Inferior parietal cortex (tissue), 1 donor: ENCODE data around the gene A2ML1.
A peak's percentile ranks its signal among the peaks of the same experiment; 100 is the strongest.
"Not testable (repeated sequence)": the region's sequence is repeated elsewhere in the genome, so short reads cannot be mapped to it uniquely, and the experiment has no call there.

ENCODE experiments used
- DNase-seq: peaks from one replicate; pipeline ENCODE4 v3.0.0-alpha.2; 2016; ENCODE audit errors: extremely low spot score

A2ML1 gene

DNA sequence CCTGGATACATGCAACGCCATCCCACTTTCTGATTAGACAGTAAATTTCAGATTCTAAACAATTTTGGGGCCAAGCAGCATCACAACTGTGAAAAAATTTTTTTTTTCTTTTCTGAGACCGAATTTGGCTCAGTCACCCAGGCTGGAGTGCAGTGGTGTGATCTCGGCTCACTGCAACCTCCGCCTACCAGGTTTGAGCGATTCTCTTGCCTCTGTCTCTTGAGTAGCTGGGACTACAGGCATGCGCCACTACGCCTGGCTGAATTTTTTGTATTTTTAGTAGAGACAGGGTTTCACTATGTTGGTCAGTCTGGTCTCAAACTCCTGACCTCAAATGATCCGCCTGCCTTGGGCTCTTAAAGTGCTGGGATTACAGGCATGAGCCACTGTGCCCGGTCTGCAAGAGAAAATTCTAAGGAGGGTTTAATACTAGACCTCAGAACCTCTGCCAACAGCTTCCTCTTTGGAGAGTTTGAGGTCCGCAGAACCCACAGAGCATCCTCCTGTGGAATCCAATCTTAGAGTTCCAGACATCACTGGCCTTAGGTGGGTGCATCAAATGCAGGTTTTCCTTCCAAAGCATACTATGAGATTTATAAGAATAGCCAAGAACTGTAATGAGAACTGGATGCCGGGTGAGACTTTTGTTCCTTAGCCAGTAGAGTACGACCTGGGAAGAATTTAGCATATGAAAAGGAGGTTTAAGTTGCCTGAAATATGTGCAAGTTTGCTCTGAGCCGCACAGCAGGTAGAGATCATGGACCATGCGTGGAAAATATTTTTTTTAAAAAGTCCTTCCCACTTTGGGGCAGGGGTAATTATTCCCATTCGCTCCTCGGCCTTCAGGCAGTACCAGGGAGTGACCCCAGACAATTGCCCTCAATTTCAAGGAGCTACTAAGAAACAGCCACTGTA lies 84.1 kb downstream of the A2ML1 start:
- no peak for DNase-seq

DNA sequence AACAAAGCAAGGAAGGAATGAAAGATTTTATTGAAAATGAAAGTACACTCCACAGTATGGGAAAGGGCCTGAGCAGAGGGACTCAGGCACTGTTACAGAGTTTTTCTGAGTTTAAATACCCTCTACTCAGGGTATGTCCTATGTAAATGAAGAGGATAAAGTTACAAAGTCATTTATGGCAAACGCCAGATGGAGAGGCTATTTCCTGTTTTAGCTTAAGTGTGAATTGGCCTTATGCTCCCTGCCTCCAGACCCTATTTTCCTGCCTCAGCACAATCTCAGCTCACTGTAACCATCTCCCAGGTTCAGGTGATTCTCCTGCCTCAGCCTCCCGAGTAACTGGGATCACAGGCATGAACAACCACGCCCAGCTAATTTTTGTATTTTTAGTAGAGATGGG lies 85.1 kb downstream of the A2ML1 start:
- DNase-seq: no peak

DNA sequence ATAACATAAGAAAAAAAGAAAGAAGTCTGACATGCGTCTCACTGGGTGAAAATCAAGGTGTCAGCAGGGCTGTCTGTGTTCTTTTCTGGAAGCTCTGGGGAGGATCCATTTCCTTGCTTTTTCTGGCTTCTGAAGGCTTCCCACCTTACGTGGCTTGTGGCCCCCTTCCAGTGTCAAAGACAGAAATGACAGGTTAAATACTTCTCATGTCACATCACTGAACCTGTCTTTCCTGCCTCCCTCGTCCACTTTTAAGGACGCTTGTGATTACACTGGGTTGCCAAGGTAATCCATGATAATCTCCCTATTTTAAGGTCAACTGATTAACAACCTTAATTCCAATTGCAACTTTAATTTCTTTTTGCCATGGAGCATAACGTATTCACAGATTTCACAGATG lies 87.3 kb downstream of the A2ML1 start:
- DNase-seq: no peak

DNA sequence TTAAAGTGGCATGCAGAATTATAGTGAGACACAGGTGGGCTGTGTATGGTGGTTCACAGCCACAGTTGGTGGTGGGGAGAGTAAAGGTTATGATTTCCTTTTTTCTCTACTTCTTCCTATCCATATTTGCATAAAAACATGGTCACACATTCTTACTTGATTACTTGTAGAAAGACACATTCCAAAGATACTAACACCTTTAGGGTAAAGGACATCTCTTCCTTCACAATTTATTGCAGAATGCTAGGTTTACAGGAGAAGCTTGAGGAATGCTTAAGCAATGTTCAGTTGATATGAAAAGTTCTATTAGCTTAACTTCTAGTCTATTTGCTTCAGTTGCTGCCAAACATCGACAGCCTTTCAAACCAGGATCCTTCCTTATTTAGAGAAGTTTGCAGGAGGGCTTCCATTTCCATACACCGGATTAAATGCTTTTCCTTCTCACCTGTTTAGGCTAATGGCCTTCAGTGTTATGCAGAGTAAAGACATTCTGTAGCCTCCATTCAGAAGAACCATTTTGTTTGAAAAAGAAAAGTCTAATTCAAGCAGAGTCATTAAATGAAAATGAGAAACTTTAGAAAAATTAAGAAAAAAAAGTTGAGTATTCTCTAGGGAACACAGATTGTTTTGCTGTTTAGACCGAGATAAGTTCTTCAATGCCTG lies 89.3 kb downstream of the A2ML1 start:
- no peak for DNase-seq

DNA sequence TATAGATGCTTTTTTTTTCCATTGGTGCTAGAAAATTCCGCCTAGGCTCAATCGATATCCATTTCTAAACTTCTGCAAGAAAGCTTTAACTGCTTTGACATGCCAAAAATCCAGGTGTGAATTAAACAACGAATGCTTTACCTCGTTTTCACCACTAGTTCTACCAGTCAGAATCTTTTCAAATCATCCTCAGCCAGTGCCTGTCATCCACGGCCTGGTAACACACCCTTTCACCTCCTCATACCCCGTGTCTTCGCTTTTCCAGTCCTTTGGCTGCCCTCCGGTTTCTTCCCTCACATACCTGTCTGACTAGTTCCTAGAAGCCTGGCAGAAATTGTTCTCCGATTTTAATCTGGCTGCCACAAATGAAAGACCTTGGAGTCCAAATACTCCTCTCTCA lies 90.5 kb downstream of the A2ML1 start:
- DNase-seq: no peak

DNA sequence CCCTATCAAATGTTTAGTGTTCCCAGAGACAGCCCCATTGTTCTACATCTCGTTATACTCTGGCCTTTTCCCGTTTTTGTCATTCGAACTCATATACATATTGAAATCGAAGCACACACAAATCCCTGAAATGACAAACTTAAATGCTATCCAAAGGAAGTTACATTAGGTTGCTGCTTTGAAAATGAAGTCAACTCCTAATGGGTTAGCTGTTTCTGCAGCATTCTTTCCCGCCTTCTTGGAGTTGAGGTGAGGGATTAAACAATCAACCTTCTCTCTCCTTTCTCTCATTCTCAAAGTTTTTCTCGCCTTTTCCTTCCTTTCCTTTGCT lies 91.2 kb downstream of the A2ML1 start:
- DNase-seq: no peak

DNA sequence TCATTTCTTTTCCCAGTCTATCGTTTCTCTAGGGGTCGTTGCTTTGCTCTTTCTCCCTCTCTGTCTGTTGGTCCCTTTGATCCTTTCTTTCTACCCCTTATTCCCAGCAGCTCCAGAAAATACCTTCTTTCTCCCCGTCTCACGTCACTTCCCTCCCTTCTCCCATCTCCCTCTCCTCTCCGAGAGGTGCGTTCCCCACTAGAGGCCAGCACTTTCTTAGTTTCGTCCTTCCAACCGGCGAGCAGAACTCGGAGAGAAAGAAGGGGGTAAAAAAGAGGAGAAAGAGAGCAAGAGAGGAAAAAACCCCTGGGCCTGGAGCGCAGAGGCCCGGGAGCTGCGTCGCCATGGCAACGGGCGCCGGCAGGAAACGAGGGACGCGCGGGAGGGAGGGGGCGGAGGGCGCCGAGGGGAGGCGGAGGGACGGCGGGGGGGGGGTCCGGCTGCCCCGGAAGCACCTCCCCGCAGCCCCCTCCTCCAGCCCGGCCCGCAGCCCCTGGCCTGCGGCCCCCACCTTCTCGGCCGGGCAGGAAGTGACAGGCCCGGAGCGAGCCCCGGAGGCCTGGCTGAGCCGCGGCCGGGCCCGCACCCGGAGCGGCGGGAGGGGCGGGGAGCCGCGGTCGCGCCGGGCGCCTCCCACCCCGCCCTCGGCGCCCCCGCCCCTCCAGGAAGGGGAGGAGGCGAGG lies 91.8 kb downstream of the A2ML1 start, which contains the start of gene PHC1:
PHC1 (plus strand) TSS at position 477 of the 683 bp plus-strand sequence. CDS start 3,169 bp downstream, outside the sequence.
- peak; percentile 73 for DNase-seq

DNA sequence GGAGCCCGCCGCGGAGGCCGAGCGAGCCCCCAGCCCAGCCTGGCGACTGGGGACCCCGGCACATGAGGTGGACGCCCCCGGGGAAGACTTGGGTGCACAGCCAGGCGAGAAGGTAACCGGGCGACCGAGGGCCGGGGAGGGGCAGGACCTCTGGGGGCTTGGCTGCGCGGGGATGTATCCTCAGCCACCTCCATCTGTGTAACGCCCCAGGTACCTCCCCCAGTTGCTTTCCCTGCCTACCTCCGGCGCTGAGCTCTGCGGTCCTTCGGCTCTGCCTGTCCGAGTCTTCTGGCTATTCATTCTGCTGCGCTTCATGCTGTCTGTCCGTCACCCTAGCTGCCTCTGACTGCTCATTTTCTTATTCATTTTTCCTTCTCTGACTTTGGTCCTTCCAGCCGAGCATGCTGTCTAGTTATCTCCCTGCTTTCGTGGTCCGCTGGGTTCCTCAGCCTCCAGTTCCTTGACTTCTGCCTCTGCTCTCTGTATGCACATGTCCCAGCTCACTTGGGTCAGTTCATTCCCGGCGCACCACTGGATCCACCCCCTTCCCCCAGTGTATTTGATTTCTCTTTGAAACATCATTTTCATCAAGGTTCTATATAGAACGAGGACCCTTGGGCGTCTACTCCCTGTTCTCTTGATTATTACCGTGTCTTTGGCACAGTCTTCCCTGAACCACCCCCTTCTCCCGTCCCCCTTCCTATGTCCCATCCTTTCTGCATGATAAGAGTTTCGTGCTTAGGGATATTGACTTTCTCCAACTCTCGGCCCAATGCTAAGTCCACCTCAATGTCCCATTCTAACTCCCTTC lies 92.5 kb downstream of the A2ML1 start:
- DNase-seq: peak; percentile 15

DNA sequence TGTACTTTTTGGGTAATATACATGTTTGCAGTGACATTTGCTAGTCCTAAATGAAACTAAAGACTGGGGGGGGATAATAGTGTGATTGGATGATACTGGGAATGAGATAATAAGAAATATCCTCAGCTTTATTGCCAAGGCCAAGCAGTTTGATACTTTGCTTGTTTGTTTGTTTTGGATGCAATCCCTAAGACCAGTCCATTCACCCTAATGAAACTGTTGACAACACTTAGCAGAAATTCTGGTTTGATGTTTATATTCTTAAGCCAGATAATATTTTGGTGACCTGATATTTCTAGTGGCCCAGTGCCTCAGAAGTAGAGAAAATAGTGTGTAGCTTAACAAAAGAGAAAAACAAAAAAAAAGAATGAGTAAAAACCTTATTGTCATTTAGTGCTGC lies 93.7 kb downstream of the A2ML1 start:
- no peak for DNase-seq

DNA sequence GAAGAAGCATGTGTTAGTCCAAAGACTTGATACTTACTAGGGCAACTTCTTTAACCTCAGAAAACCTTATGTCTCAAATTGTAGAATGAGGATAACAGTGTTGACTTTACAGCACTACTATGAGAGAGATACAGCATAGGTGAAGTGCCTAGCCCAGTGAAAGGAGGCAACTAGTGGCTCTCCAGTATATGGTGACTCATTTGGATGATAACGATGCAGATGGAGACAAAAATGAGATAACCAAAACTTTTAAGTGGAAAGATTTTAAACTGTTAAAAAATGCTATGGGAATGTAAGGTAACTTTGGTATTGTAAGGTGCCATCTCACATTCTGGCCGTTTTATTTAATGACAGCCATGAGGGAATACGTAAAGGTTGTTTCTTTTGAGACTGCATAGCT lies 94.6 kb downstream of the A2ML1 start:
- no peak for DNase-seq

DNA sequence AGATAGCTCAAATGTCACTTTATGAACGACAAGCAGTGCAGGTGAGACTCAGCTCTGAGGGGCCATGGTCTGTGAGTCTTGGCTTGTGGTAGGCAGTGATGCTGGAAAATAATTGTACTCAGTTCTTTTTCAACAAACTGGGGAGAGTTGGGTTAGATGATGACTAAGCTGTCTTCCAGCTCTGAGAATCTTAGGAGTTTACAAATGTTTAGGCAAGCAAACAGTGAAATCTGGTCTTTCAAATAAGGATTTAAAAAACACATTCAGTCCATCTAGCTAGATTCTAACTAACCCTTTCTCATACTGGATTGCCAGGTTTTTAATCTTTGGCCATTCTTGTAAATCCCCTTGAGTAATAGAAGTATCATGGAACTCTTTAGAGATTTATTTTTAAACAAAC lies 95.3 kb downstream of the A2ML1 start:
- DNase-seq: no peak

DNA sequence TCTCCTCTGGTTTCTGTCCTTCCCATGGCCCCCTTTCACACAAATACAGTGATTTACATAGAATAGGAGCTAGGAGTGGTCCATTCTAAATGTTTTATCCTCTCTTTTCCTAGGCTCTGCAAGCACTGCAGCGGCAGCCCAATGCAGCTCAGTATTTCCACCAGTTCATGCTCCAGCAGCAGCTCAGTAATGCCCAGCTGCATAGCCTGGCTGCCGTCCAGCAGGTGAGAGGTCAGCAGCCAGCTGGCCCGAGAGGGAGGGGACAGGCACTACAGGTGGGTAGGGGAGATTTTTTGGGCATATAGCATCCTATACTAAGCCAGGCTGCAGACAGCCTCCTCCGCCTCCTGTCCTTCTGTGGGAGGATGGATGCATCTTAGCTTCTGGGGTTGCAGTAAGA lies 97.2 kb downstream of the A2ML1 start:
- DNase-seq: not testable (repeated sequence)

DNA sequence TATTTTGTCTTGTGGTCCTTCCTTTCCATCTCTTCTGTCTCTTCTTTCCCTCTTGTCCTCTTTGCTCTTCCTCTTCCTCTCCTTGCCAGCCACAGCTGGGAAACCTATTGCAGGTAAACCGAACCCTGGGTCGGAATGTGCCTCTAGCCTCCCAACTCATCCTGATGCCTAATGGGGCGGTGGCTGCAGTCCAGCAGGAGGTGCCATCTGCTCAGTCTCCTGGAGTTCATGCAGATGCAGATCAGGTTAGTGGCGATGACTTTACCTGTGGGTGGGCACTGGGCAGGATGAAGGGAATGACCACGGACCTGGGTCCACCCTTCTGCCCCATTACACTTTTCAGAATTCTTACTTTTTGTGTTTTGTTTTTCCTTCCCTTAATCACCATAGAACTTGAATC lies 100.1 kb downstream of the A2ML1 start:
- DNase-seq: no peak
